Thymus (tissue), 11 donors: ENCODE data around the gene SMURF1. TPM values are rescaled to one million over a fixed set of nuclear protein-coding genes. Genes with fewer than 3 reads are reported as not detected.
"Not testable (repeated sequence)": the region's sequence is repeated elsewhere in the genome, so short reads cannot be mapped to it uniquely, and the experiment has no call there.

Experiments used
- DNase-seq, 9 donors: peaks; one replicate each; pipeline ENCODE4 v3.0.0-alpha.2; 2013; ENCODE audit warnings: low spot score in 9 of 9, low read depth in 6 of 9, missing footprints in 1 of 9
- H3K27ac ChIP-seq, 2 donors: one replicate each; pipeline ENCODE4 v1.5.1; 2013; ENCODE audit warnings: control low read depth in 1 of 2, low read depth in 1 of 2, low read length in 1 of 2, mild to moderate bottlenecking in 1 of 2, moderate library complexity in 1 of 2
- H3K27me3 ChIP-seq, 2 donors: one replicate each; pipeline ENCODE4 v1.5.1; 2013; ENCODE audit warnings: low read length in 1 of 2; ENCODE audit not compliant: control insufficient read depth in 2 of 2, insufficient read depth in 1 of 2
- H3K36me3 ChIP-seq, 2 donors: one replicate each; pipeline ENCODE4 v1.5.1; 2013; ENCODE audit warnings: low read length in 1 of 2, mild to moderate bottlenecking in 1 of 2, moderate library complexity in 1 of 2; ENCODE audit not compliant: control insufficient read depth in 2 of 2, insufficient read depth in 2 of 2
- H3K4me1 ChIP-seq, 2 donors: one replicate each; pipeline ENCODE4 v1.5.1; 2013; ENCODE audit warnings: low read length in 2 of 2; ENCODE audit not compliant: control insufficient read depth in 2 of 2, insufficient read depth in 2 of 2
- H3K4me3 ChIP-seq, 2 donors: one replicate each; pipeline ENCODE4 v1.5.1; 2013; ENCODE audit warnings: low read length in 2 of 2, control low read depth in 1 of 2, mild to moderate bottlenecking in 1 of 2
- H3K9me3 ChIP-seq, 2 donors: one replicate each; pipeline ENCODE4 v1.5.1; 2013; ENCODE audit warnings: low read length in 1 of 2, mild to moderate bottlenecking in 1 of 2; ENCODE audit not compliant: control insufficient read depth in 2 of 2, insufficient read depth in 1 of 2
- WGBS: extraction: QIAGEN DNeasy Blood & Tissue Kit; methylation state at CpG from one replicate; pipeline ENCODE4 v1.1.7; 2013; 5-methylcytosine and 5-hydroxymethylcytosine counted together
- polyA plus RNA-seq: library from polyadenylated mRNA; stranded (reverse); fragments of 200-250 nt; gene quantifications from one replicate; pipeline ENCODE4 v1.2.3, GENCODE V29; 2013
- total RNA-seq: library from RNA; stranded (reverse); fragments of 120-200 nt; gene quantifications from one replicate; pipeline ENCODE4 v1.2.4, GENCODE V29; 2013
- donor health status: healthy.

The SMURF1 gene
- total and polyA plus RNA-seq, 2 donors: 6.2 to 6.8 TPM

DNA sequence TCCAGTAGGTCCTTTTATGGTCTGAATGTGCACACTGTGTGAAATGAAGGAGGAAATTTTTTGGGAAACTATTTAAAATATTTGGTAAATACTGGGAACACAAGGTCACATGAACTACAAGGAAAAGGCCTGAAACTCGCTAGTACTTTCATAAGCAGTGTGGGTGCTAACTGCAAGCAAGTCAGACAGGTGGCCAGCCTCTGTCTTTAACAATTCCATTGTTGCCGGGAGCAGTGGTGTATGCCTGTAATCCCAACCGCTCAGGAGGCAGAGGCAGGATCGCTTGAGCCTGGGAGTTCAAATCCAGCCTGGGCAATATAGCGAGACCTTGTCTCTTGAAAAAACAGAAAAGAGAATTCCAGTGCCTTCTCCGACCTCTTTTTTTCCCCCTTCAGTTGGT lies 37.5 kb downstream of the SMURF1 start:
- no peak for DNase-seq
- 96% methylated on average over 6 of the region's 6 CpGs for WGBS

GRCh38 chr7:99105756-99106155 lies 38.2 kb downstream of the SMURF1 start:
- 99% methylated on average over 3 of the region's 3 CpGs for WGBS
- H3K27ac ChIP-seq: no peak overlapping the region
- no peaks in the 10 kb centered on the region for H3K9me3 ChIP-seq
- no peak for DNase-seq
- H3K4me1 ChIP-seq: peaks cover 8 to 13% of the 10 kb centered on the region in 2 donors
- no peak overlapping the region for H3K4me3 ChIP-seq
- H3K36me3 ChIP-seq: no peaks in the 10 kb centered on the region
- H3K27me3 ChIP-seq: no peaks in the 10 kb centered on the region

More for the DNA sequence above, 37.5 kb downstream of the SMURF1 start:
- no peaks in the 10 kb centered on the region for H3K9me3 ChIP-seq
- no peak overlapping the region for H3K4me3 ChIP-seq
- H3K27ac ChIP-seq: no peak overlapping the region
- peaks cover 8 to 13% of the 10 kb centered on the region in 2 donors for H3K4me1 ChIP-seq
- no peaks in the 10 kb centered on the region for H3K27me3 ChIP-seq
- no peaks in the 10 kb centered on the region for H3K36me3 ChIP-seq

DNA sequence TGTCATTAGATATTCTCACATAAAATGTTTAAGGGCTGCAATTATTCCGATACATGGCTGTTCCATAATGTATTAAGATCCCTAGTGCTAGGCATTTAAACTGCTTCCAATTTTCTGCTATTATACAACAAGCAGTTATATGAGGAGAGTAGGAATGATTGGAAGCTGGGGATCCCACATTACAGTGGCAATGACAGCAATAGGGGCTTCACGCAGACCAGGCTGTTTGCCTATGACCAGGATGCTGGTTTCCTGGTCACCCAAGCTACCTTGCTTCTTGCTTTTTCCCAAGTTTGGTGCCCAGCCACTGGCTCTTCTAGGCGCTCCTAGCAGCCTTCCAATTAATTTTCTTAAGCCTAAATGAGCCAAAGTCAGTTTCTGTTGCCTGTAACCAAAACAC lies 39.3 kb downstream of the SMURF1 start:
- peaks cover 8 to 13% of the 10 kb centered on the region in 2 donors for H3K4me1 ChIP-seq
- peaks cover 0 to under 1% of the 10 kb centered on the region in 2 donors for H3K9me3 ChIP-seq
- no peak for DNase-seq
- H3K27me3 ChIP-seq: no peaks in the 10 kb centered on the region
- H3K4me3 ChIP-seq: no peak overlapping the region
- no peaks in the 10 kb centered on the region for H3K36me3 ChIP-seq
- WGBS: 98% methylated on average over 3 of the region's 3 CpGs
- H3K27ac ChIP-seq: no peak overlapping the region

GRCh38 chr7:99103836-99104235 lies 40.1 kb downstream of the SMURF1 start:
- not testable (repeated sequence) for H3K27ac ChIP-seq, H3K4me3 ChIP-seq, H3K36me3 ChIP-seq, H3K27me3 ChIP-seq, DNase-seq, H3K4me1 ChIP-seq, H3K9me3 ChIP-seq
- WGBS: 98% methylated on average over 13 of the region's 13 CpGs

DNA sequence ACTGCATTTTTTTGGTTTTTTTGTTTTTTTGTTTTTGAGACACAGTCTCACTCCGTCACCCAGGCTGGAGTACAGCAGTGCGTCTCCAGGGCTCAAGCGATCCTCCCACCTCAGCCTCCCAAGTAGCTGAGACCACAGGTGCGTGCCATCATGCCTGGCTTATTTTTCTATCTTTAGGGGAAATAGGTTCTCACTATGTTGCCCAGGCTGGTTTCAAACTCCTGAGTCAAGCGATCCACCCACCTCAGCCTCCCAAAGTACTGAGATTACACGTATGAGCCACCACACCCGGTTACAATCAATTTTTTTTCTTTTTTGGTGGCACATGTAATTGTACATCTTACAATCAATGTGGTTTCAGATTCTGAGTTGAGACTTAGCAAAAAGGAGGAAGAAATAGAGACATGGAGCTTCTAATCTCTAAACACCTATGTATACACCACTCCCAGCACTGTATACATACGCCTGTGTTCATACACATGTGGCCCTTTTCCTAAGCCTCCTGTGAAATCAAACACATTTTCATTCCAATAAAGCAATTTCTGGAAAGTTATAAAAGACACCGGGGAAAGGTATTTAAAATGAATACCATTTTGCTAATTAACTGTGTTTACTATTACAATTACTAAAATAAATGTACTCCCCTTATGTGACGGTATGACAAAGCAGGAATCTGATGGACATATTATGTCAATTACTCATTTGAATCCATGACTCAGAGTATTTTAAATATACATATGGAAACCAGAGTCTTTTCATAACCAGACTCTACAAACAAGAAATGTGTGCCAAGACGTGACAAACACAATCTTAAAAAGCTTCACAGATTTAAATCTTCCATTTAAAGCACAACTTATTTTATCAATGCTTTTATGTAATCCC lies 40.9 kb downstream of the SMURF1 start:
- no peak overlapping the region for H3K4me3 ChIP-seq
- H3K27ac ChIP-seq: no peak overlapping the region
- no peaks in the 10 kb centered on the region for H3K27me3 ChIP-seq
- peaks cover 0 to 5% of the 10 kb centered on the region in 2 donors for H3K9me3 ChIP-seq
- WGBS: 96% methylated on average over 11 of the region's 11 CpGs
- no peaks in the 10 kb centered on the region for H3K36me3 ChIP-seq
- peaks cover 0 to 5% of the 10 kb centered on the region in 2 donors for H3K4me1 ChIP-seq
- no peak for DNase-seq

- DNase-seq: no peak
- Histone ChIP-seq H3K4me3 (no peak overlapping the region), H3K27ac (no peak overlapping the region), H3K27me3 (no peaks in the 10 kb centered on the region), H3K36me3 (no peaks in the 10 kb centered on the region), H3K4me1 (no peaks in the 10 kb centered on the region), H3K9me3 (peaks cover 0 to 6% of the 10 kb centered on the region in 2 donors)
- WGBS: 96% methylated on average over 1 of the region's 1 CpG
Observed at GRCh38 chr7:99102361-99102760, 41.5 kb downstream of the SMURF1 start.

- not testable (repeated sequence) for H3K4me1 ChIP-seq, DNase-seq, H3K9me3 ChIP-seq, H3K27me3 ChIP-seq, H3K27ac ChIP-seq, H3K4me3 ChIP-seq, H3K36me3 ChIP-seq
- 93% methylated on average over 13 of the region's 13 CpGs for WGBS
Observed at GRCh38 chr7:99101516-99101915, 42.4 kb downstream of the SMURF1 start.

GRCh38 chr7:99099499-99100077 lies 44.3 kb downstream of the SMURF1 start:
- no peaks in the 10 kb centered on the region for H3K36me3 ChIP-seq
- no peak overlapping the region for H3K4me3 ChIP-seq
- H3K27me3 ChIP-seq: no peaks in the 10 kb centered on the region
- no peak for DNase-seq
- peaks cover 1 to 9% of the 10 kb centered on the region in 2 donors for H3K9me3 ChIP-seq
- H3K27ac ChIP-seq: no peak overlapping the region
- WGBS: 95% methylated on average over 6 of the region's 6 CpGs
- no peaks in the 10 kb centered on the region for H3K4me1 ChIP-seq

DNA sequence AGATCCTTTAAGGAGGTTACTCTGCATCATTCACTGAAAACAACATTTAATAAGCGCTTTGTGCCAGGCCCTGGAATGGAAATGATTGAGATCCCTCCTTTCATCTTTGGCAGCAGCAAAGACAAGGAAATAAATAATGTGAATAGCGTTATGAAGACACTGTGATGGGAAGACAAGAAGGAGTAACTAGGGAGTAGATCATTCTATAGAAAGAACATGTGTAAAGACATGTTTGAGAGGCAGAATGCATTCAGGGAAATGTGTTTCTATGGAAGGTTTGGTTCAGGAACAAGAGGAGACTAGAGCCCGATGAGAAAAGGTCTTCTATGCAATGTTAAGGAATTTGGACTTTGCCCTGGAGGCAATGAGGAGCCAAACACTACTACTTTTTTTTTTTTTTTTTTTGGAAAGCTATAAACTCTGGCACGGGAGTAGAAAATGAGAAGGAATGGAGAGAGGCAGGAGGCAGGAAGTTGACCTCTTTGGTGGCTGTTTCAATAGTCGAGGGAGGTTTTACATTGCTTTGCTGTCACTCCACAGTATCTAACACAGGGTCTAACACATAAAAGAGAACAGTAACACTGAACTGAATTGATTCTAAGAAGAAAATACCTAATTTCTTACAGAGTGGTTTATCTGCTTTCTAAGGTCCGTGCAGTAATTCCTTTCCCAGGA lies 44.9 kb downstream of the SMURF1 start:
- H3K27me3 ChIP-seq: no peaks in the 10 kb centered on the region
- no peaks in the 10 kb centered on the region for H3K36me3 ChIP-seq
- no peaks in the 10 kb centered on the region for H3K4me1 ChIP-seq
- no peak for DNase-seq
- H3K9me3 ChIP-seq: peaks cover 1 to 9% of the 10 kb centered on the region in 2 donors
- H3K4me3 ChIP-seq: no peak overlapping the region
- 95% methylated on average over 6 of the region's 6 CpGs for WGBS
- no peak overlapping the region for H3K27ac ChIP-seq
